ENCODE results near the gene VPS26B. TPM values are rescaled to one million over a fixed set of nuclear protein-coding genes. Genes with fewer than 3 reads are reported as not detected.

VPS26B gene
- total and polyA plus RNA-seq, 2 experiments from 2014 or later = 43.9 to 56.5 TPM

DNA sequence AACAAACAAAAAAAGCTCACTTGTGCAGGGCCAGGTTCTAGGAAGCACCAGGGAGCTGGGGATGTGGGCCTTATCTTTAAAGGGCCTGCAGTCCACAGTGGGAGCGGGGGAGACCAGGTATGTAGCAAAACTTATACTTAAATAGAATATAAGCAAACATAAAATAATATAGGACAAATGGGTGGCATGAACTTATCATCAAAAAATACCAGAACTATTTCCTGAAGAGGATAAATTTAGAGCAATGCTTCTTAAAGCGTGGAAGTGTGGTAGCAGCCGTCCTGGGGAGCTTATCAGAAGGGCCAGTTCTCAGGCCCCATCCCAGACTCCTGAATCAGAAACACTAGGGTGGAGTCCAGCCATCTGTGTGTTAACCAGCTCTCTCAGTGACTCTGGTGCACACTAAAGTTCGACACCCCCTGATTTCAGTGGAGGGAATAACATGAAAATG lies 9.3 kb downstream of the VPS26B start:
- H3K27me3 ChIP-seq = no peaks in the 10 kb centered on the region
- H3K9me3 ChIP-seq (ENCODE audit: low read depth) = no peaks in the 10 kb centered on the region
- no peak overlapping the region for H3K27ac ChIP-seq
- no peaks in the 10 kb centered on the region for H3K4me1 ChIP-seq (ENCODE audit: low read depth)
- DNase-seq (ENCODE audit: low read depth in 1 of 2, low spot score in 1 of 2) = no peak
- no peak overlapping the region for H3K4me3 ChIP-seq
- no peaks in the 10 kb centered on the region for H3K36me3 ChIP-seq
- TF ChIP-seq CTCF (IDR thresholded peaks at IDR 0.05; ENCODE audit: low read depth, low read length) = no peak

GRCh38 chr11:134235399-134235798 lies 10.9 kb downstream of the VPS26B start:
- DNase-seq (ENCODE audit: low read depth in 1 of 2, low spot score in 1 of 2) = no peak
- H3K4me1 ChIP-seq (ENCODE audit: low read depth) = no peaks in the 10 kb centered on the region
- H3K27me3 ChIP-seq = no peaks in the 10 kb centered on the region
- no peaks in the 10 kb centered on the region for H3K9me3 ChIP-seq (ENCODE audit: low read depth)
- TF ChIP-seq CTCF (IDR thresholded peaks at IDR 0.05; ENCODE audit: low read depth, low read length) = no peak
- H3K4me3 ChIP-seq = no peak overlapping the region
- H3K36me3 ChIP-seq = no peaks in the 10 kb centered on the region
- no peak overlapping the region for H3K27ac ChIP-seq

- DNase-seq (ENCODE audit: low read depth in 1 of 2, low spot score in 1 of 2) = no peak
- no peaks in the 10 kb centered on the region for H3K4me1 ChIP-seq (ENCODE audit: low read depth)
- H3K36me3 ChIP-seq = no peaks in the 10 kb centered on the region
- H3K27me3 ChIP-seq = no peaks in the 10 kb centered on the region
- TF ChIP-seq CTCF (IDR thresholded peaks at IDR 0.05; ENCODE audit: low read depth, low read length) = no peak
- no peak overlapping the region for H3K27ac ChIP-seq
- no peak overlapping the region for H3K4me3 ChIP-seq
- no peaks in the 10 kb centered on the region for H3K9me3 ChIP-seq (ENCODE audit: low read depth)
Observed at GRCh38 chr11:134236834-134237556, 12.5 kb downstream of the VPS26B start.

DNA sequence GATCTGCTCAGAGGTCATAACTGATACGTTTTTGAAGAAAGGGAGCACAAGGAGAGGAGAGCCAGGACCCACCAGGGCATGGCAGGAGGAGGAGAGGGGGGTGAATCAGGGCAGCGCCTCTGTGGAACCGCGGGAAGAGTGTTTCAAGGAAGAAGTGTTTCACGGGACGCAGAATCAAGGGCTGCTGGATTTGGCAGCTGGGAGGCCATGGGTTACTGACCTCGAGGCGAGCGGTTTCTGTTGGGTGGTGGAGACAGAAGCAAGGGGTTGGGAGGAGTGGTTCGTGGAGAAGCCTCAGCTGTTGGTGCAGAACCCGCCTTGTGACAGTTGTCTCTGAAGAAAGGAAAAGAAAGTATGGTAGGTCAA lies 13.1 kb downstream of the VPS26B start:
- Histone ChIP-seq H3K27ac (no peak overlapping the region), H3K4me3 (no peak overlapping the region), H3K9me3 (ENCODE audit: low read depth) (no peaks in the 10 kb centered on the region), H3K27me3 (no peaks in the 10 kb centered on the region), H3K4me1 (ENCODE audit: low read depth) (no peaks in the 10 kb centered on the region), H3K36me3 (no peaks in the 10 kb centered on the region)
- no peak for DNase-seq (ENCODE audit: low read depth in 1 of 2, low spot score in 1 of 2)
- TF ChIP-seq CTCF (IDR thresholded peaks at IDR 0.05; ENCODE audit: low read depth, low read length) = no peak

DNA sequence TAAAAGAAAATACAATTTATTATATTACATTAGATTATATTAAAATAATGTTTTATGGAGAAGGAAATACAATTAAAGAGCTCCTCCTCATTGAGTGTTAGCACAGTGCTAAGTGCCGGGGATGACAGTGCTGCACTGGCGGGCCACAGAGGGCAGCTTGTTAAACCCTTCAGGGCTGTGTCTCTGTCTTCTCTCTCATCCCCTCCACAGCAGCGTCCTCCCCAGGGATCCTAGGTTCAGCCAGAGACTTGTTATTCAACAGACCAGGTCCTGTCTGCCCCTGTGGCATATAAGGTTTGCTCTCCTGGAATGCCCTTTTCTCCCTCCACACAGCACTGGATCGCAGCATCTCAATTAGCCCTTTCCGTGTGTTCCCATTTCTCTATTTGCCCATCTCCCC lies 14.5 kb downstream of the VPS26B start:
- Histone ChIP-seq H3K36me3 (peaks cover 8% of the 10 kb centered on the region), H3K4me3 (no peak overlapping the region), H3K9me3 (ENCODE audit: low read depth) (no peaks in the 10 kb centered on the region), H3K4me1 (ENCODE audit: low read depth) (no peaks in the 10 kb centered on the region), H3K27ac (no peak overlapping the region), H3K27me3 (no peaks in the 10 kb centered on the region)
- DNase-seq (ENCODE audit: low read depth in 1 of 2, low spot score in 1 of 2) = no peak
- no peak for TF ChIP-seq CTCF (IDR thresholded peaks at IDR 0.05; ENCODE audit: low read depth, low read length)

All from cardiac muscle cell (in vitro differentiated cells and primary cell).